ENCODE results near the gene CUX1.

Gene CUX1

DNA sequence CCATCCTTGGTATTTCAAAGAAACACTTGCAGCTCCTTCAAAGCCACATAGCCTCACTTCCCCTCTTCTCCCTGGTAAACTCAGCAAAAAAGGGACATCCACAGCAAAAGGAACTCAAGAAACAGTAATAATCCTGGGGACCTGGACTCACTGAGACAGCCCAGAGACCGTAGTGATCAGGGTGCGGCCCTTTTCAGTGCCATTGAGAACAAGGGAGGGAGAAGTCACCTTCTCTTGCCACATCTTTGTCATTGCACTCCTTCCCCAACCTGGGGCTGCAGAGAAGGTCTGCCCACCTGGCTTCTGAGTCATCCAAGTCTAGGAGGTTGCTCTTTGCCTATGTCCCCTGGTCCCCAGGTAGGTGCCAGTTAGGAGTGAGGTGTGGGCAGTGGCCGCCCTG, 375.4 kb downstream of the CUX1 start:
- H3K4me3 ChIP-seq (ENCODE audit: low read length): no peak overlapping the region
- TF ChIP-seq, protein P1, sequence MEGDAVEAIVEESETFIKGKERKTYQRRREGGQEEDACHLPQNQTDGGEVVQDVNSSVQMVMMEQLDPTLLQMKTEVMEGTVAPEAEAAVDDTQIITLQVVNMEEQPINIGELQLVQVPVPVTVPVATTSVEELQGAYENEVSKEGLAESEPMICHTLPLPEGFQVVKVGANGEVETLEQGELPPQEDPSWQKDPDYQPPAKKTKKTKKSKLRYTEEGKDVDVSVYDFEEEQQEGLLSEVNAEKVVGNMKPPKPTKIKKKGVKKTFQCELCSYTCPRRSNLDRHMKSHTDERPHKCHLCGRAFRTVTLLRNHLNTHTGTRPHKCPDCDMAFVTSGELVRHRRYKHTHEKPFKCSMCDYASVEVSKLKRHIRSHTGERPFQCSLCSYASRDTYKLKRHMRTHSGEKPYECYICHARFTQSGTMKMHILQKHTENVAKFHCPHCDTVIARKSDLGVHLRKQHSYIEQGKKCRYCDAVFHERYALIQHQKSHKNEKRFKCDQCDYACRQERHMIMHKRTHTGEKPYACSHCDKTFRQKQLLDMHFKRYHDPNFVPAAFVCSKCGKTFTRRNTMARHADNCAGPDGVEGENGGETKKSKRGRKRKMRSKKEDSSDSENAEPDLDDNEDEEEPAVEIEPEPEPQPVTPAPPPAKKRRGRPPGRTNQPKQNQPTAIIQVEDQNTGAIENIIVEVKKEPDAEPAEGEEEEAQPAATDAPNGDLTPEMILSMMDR (IDR thresholded peaks at IDR 0.05; ENCODE audit: insufficient read depth, low read depth, low read length, missing control alignments): no peak
- DNase-seq (ENCODE audit: low read depth): no peak

DNA sequence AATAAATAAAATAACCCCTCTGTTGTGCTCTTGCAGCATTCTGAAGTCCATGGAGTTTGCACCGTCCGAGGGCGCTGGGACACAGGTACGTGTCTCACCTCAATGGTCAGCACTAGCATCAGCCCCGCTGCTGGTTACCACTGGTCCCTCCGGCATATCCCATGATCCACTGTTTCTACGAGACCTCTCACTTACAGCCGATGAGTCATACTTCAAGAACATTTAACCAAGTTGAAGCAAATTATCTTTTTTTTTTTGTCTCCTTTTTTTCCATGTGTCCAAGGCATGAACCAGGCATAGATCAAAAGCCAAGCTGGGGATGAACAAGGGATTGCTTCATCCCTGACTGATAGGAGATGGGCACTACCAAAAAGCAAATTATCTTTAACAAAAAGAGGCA, 376.4 kb downstream of the CUX1 start:
- TF ChIP-seq, protein P1 (IDR thresholded peaks at IDR 0.05; ENCODE audit: insufficient read depth, low read depth, low read length, missing control alignments): no peak
- DNase-seq (ENCODE audit: low read depth): no peak
- H3K4me3 ChIP-seq (ENCODE audit: low read length): no peak overlapping the region

DNA sequence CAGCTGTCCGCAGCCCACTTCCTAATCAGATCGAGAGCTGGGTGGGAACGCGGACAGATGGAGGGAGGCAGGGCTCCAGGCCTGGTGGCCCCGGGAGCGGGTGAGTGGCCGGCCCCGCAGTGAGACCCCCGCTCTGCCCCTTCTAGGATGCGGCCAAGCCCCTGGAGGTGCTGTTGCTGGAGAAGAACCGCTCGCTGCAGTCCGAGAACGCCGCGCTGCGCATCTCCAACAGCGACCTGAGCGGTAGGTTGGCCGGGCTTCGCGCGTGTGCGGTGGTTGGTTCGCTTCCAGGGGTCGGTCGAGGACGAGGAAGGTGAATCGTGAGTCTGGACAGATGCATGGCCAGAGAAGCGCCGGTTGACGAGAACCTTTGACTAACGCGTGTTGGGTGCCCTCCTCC, 377.9 kb downstream of the CUX1 start:
- TF ChIP-seq, protein P1 (IDR thresholded peaks at IDR 0.05; ENCODE audit: insufficient read depth, low read depth, low read length, missing control alignments): no peak
- no peak overlapping the region for H3K4me3 ChIP-seq (ENCODE audit: low read length)
- no peak for DNase-seq (ENCODE audit: low read depth)

DNA sequence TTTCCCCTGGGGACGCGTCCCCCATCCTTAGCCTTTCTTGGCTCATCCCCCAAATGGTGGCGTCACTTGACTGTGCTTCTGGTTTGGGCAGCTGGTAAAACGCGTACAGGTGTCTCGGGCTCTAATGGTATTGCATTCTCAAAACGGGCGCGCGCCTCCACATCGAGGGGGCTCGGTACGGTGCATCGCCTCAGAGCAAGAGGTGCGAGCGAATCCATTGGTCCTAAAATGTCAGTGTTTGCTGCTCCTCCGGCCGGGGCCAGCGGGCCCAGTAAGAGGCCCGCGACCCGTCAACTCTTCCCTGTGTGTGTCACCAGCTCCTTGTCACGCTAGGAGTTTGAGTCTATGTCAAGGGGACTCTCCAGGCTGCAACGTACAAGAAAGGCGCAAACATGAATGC, 378.6 kb downstream of the CUX1 start:
- TF ChIP-seq, protein P1 (IDR thresholded peaks at IDR 0.05; ENCODE audit: insufficient read depth, low read depth, low read length, missing control alignments): no peak
- no peak for DNase-seq (ENCODE audit: low read depth)
- no peak overlapping the region for H3K4me3 ChIP-seq (ENCODE audit: low read length)

DNA sequence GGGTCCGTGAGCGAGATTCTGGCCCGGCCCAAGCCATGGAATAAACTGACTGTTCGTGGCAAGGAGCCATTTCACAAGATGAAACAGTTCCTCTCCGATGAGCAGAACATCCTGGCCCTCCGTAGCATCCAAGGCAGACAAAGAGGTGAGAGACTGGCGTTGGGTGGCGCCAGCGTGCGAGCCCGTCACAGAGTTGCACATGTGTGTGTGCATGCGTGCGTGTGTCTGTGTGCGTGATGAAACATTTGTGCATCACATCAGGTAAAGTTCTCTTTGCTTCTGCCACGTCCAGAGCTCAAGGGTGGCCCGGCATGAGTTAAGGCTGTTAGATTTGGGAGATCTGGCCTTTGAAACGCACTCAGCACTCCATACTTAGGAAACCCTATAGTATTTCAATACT, 379.7 kb downstream of the CUX1 start:
- TF ChIP-seq, protein P1 (IDR thresholded peaks at IDR 0.05; ENCODE audit: insufficient read depth, low read depth, low read length, missing control alignments): no peak
- no peak for DNase-seq (ENCODE audit: low read depth)
- H3K4me3 ChIP-seq (ENCODE audit: low read length): no peak overlapping the region

DNA sequence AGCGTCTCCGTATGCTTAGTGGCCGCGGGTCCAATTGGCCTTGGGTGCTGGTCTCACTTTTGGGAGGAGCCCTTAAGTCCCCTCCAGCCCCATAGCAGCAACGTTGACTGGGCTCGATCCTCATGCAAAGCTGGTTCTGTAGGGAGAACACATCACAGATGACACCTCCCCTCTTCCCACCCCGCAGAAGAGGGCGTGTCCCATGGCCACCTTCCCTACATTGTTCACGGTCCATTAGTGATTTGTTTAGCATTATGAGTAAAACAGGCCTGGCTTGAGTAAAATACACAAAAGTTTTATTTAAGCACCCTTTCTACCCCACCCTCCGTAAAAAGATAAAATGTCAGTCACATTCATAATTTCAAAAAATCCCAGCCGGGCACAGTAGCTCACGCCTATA, 380.2 kb downstream of the CUX1 start:
- H3K4me3 ChIP-seq (ENCODE audit: low read length): no peak overlapping the region
- no peak for DNase-seq (ENCODE audit: low read depth)
- TF ChIP-seq, protein P1 (IDR thresholded peaks at IDR 0.05; ENCODE audit: insufficient read depth, low read depth, low read length, missing control alignments): no peak

DNA sequence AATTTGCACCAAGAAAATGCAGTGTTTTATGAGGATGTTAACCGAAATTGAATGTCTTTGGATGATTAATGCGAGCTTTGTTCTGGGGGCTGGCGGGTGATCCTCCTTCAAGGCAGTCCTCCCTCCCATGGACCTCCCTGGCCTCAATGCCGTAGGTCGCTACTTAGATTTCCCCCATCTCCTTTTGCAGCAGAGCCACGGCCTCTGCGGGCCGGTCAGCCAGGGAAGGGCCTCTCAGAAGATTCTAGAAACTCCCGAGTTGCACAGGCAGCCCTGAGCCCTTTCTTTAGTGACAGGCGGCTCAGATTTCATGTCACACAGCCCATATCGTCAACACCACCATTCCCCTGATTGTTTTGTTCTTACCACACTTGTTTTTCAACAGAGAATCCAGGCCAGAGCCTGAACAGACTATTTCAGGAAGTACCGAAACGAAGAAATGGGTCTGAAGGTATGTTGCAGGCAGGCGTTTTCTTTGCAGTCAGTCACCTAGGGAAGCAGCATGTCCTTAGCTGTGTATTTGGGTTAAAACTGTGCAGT, 381.1 kb downstream of the CUX1 start:
- TF ChIP-seq, protein P1 (IDR thresholded peaks at IDR 0.05; ENCODE audit: insufficient read depth, low read depth, low read length, missing control alignments): no peak

More for the DNA sequence above, 381.1 kb downstream of the CUX1 start:
- H3K4me3 ChIP-seq (ENCODE audit: low read length): no peak overlapping the region
- DNase-seq (ENCODE audit: low read depth): no peak

Data from epithelial cell of esophagus (primary cell).